BLaER1 (cell line): ENCODE measurements around the gene KDM8.
"Not testable (repeated sequence)": the region's sequence is repeated elsewhere in the genome, so short reads cannot be mapped to it uniquely, and the experiment has no call there.

Source experiments
- H3K27ac ChIP-seq: shearing (Covaris generic); formaldehyde crosslinking; 2 replicates; pipeline ENCODE4 v1.8.1; 2022
- H3K27me3 ChIP-seq: shearing (Covaris generic); formaldehyde crosslinking; 2 replicates; pipeline ENCODE4 v1.8.1; 2022
- H3K36me3 ChIP-seq: shearing (Covaris generic); formaldehyde crosslinking; 2 replicates; pipeline ENCODE4 v1.8.1; 2022
- H3K4me1 ChIP-seq: shearing (Covaris generic); formaldehyde crosslinking; 2 replicates; pipeline ENCODE4 v1.8.1; 2022
- H3K4me2 ChIP-seq: shearing (Covaris generic); formaldehyde crosslinking; 2 replicates; pipeline ENCODE4 v1.8.1; 2022
- H3K4me3 ChIP-seq: shearing (Covaris generic); formaldehyde crosslinking; 2 replicates; pipeline ENCODE4 v1.8.1; 2022
- H3K9ac ChIP-seq: shearing (Covaris generic); formaldehyde crosslinking; 2 replicates; pipeline ENCODE4 v1.8.1; 2022
- H3K9me3 ChIP-seq: shearing (Covaris generic); formaldehyde crosslinking; 2 replicates; pipeline ENCODE4 v1.8.1; 2022
- H4K20me1 ChIP-seq: shearing (Covaris generic); formaldehyde crosslinking; 2 replicates; pipeline ENCODE4 v1.8.1; 2022
- Cebpa-rat ChIP-seq: shearing (Covaris generic); IDR thresholded peaks from 2 replicates; pipeline ENCODE4 v1.8.1; 2022

The KDM8 gene

DNA sequence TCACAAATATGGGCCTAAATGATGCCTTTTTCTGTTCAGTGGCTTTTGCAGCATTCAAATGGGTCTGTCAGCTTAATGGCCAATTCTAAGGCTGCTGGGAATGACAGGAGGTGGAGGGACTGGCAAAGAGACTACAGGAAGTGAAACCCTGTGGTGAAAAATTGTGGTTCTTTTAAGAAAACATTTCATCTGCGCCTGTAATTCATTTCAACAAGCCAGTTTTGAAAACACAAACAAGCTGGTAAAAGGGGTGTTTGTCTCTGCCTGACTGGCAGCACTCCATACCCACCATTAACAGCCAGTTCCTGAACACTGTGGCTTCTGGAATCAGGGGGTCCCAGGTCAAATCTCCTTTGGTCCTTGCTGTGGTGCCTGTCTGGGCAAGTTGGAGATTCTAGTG is 3.6 kb upstream of the KDM8 start:
- no peak overlapping the region for H3K4me3 ChIP-seq
- no peaks in the 10 kb centered on the region for H3K27me3 ChIP-seq
- peaks cover 7% of the 10 kb centered on the region for H3K9me3 ChIP-seq
- peak overlapping the region; percentile 73 for H3K4me2 ChIP-seq
- no peaks in the 10 kb centered on the region for H4K20me1 ChIP-seq
- no peak for TF ChIP-seq Cebpa-rat
- peak overlapping the region; percentile 55; the same call in 1 of the 2 replicates for H3K9ac ChIP-seq
- peak overlapping the region; percentile 74 for H3K27ac ChIP-seq
- H3K4me1 ChIP-seq, result peaks cover 35% of the 10 kb centered on the region
- H3K36me3 ChIP-seq, result no peaks in the 10 kb centered on the region

DNA sequence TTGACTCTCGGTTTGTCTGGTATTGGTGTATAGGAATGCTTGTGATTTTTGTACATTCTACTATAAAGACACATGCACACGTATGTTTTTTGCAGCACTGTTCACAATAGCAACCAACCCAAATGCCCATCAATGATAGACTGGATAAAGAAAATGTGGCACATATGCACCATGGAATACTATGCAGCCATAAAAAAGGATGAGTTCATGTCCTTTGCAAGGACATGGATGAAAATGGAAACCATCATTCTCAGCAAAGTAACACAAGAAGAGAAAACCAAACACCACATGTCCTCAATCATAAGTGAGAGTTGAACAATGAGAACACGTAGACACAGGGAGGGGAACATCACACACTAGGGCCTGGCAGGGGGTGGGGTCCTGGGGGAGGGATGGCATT is 2.4 kb upstream of the KDM8 start:
- H3K4me1 ChIP-seq, result peaks cover 47% of the 10 kb centered on the region
- H3K9ac ChIP-seq, H4K20me1 ChIP-seq, H3K36me3 ChIP-seq, H3K27ac ChIP-seq, H3K4me3 ChIP-seq, H3K9me3 ChIP-seq, H3K4me2 ChIP-seq, H3K27me3 ChIP-seq: not testable (repeated sequence)

DNA sequence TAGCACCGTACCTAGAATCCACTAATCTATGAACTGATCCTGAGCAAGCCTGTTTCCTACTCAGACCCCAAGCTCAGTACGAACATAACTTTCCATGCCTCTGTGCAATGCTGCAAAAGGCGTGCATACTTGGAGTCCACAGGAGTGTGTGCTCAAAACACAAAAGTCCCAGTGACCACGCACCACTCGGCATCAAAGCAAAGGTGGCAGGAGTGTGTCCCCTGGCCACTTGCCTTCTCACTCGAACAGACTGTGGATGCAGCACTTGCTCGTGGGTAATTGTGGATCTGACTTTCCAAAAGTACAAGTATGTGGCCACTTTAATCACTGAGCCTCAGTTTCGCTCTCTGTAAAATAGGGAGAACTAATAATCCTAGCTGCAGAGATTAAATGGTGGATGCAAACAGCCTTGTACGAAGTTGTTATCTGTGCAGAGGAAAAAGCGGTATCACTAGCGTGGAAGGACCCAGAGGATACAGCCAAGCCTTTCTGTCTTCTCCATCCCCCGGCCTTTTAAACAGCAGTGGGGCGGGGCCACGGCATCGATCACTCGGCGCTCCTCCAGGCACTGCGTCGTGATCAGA is 311 bp upstream of the KDM8 start:
- Histone ChIP-seq H3K27me3 (no peaks in the 10 kb centered on the region), H3K9ac (peak overlapping the region; percentile 96), H3K36me3 (no peaks in the 10 kb centered on the region), H3K4me3 (peak overlapping the region; percentile 73), H3K4me2 (peak overlapping the region; percentile 90), H4K20me1 (no peaks in the 10 kb centered on the region), H3K4me1 (peaks cover 68% of the 10 kb centered on the region), H3K9me3 (no peaks in the 10 kb centered on the region), H3K27ac (peak overlapping the region; percentile 97)
- TF ChIP-seq Cebpa-rat, result no peak

DNA sequence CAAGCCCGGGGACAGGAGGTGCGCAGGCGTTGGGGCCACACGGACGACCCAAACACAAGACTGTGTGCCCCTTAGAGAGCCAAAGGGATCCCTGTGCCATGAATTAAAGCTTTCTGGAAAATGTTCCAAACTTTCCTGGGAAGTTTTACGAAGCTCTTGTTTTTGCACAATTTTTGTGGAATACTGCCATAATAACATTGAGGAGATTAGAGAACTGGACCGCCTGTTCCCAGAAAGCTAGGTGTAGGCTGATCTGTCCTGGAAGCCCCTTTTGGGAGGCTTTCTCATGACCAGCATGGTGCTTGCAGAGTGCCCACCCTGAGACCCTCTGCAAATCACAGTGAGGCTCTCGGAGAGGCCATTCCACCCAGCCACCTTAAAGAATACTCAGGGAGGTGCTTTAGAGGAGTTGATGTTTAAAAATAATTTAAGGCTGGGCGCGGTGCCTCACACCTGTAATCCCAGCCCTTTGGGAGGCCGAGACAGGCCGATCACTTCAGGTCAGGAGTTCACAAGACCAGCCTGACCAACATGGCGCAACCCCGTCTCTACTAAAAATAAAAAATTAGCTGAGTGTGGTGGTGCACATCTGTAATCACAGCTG is 1.1 kb downstream of the KDM8 start:
- Histone ChIP-seq H3K4me3 (peak overlapping the region; percentile 73), H4K20me1 (no peaks in the 10 kb centered on the region), H3K4me2 (peak overlapping the region; percentile 93), H3K27ac (peak overlapping the region; percentile 97), H3K27me3 (no peaks in the 10 kb centered on the region), H3K9ac (peak overlapping the region; percentile 96), H3K9me3 (no peaks in the 10 kb centered on the region), H3K36me3 (no peaks in the 10 kb centered on the region), H3K4me1 (peaks cover 67% of the 10 kb centered on the region)
- TF ChIP-seq Cebpa-rat, result no peak

DNA sequence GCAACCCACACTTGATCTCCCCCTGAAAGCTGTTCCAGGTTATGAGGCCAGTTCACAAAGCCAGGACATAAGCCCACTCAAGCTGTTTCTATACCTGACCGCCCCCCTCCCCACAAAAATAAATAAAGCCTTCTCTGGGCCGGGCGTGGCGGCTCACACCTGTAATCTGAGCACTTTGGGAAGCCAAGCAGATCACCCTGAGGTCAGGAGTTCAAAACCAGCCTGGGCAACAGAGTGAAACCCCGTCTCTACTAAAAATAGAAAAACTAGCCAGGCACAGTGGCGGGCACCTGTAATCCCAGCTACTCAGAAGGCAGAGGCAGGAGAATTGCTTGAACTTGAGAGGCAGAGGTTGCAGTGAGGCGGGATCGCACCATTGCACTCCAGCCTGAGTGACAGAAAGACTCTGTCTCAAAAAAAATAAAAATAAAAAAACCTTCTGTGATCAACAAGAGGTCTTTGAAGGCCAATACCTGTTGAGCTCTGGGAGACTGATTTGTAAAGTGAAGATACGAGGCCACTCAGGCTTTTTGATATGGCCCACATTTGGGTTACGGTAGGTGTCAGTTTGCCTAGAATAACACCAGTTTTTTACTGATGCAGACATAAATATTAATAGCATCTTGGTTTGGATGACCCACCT is 2.2 kb downstream of the KDM8 start:
- Histone ChIP-seq H3K27ac (peak overlapping the region; percentile 97), H3K36me3 (peaks cover 9% of the 10 kb centered on the region), H3K4me1 (peaks cover 55% of the 10 kb centered on the region), H3K9ac (peak overlapping the region; percentile 96; the same call in 1 of the 2 replicates), H3K9me3 (no peaks in the 10 kb centered on the region), H4K20me1 (no peaks in the 10 kb centered on the region), H3K27me3 (no peaks in the 10 kb centered on the region), H3K4me2 (peak overlapping the region; percentile 93), H3K4me3 (no peak overlapping the region)
- TF ChIP-seq Cebpa-rat, result no peak

DNA sequence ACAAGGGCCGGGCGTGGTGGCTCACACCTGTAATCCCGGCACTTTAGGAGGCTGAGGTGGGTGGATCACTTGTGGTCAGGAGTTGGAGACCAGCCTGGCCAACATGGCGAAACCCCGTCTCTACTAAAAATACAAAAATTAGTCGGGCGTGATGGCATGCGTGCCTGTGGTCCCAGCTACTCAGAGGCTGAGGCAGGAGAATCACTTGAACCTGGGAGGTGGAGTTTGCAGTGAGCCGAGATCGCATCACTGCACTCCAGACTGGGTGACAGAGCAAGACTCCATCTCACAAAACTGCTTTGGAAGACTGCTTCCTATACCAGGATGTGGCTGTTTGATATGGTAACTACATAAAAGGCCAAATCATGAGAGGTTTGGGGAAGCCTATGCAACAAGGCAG is 3.8 kb downstream of the KDM8 start:
- H3K4me3 ChIP-seq, H3K9me3 ChIP-seq, H4K20me1 ChIP-seq, H3K9ac ChIP-seq, H3K27me3 ChIP-seq: not testable (repeated sequence)
- Histone ChIP-seq H3K27ac (peak overlapping the region; percentile 51), H3K4me1 (peaks cover 52% of the 10 kb centered on the region), H3K36me3 (peaks cover 18% of the 10 kb centered on the region), H3K4me2 (peak overlapping the region; percentile 93)

DNA sequence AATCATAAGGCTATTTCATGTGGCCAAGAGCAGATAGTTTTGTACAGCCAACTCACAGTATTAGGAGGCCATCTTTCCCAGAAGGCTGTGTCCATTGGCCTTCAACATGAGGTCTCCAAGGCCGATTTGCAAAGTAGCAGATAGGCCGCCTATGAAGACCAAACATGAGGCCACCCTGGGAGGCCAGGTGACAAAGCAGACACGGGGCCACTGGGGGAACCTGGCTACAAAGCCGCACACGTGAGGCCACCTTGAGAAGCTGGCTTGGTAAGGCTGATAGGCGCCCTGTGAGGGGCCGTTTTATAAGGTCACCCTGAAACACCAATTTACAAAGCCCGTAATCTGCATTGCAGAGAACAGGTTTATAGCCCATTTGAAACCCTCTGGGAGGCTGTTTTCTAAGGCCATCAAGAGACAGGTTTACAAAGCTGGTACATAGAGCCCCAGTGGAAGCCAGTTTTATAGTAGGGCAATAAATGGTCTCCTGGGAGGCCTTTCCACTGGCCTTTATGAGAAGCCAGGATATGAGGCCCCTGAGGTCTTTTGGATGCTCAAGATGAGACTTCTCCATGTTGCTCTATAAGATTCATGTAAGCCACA is 4.9 kb downstream of the KDM8 start:
- H3K27ac ChIP-seq, result peak overlapping the region; percentile 51
- H3K4me1 ChIP-seq, result peaks cover 57% of the 10 kb centered on the region
- H4K20me1 ChIP-seq, result no peaks in the 10 kb centered on the region
- no peak overlapping the region for H3K4me3 ChIP-seq
- H3K9ac ChIP-seq, result no peak overlapping the region
- H3K36me3 ChIP-seq, result peaks cover 21% of the 10 kb centered on the region
- TF ChIP-seq Cebpa-rat, result no peak
- peak overlapping the region; percentile 93 for H3K4me2 ChIP-seq
- H3K9me3 ChIP-seq, result no peaks in the 10 kb centered on the region
- no peaks in the 10 kb centered on the region for H3K27me3 ChIP-seq

DNA sequence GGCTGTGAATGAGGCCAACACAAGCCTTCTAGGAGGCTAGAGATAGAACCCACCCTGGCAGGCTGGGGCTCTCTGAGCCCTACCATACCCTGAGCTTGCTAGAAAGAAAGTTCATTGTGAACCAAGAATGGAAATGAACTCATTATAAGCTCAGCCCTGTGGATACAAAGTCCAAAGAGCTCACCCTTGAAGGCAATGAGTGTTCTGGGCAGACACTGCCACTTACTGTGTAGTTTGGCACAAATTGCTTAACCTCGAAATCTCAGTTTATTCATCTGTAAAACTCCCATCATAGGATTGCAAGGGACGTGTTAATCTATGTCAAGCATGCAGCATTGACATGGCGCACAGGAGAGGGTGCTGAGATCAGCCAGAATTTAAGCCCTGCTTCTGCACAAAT is 5.5 kb downstream of the KDM8 start:
- Histone ChIP-seq H4K20me1 (no peaks in the 10 kb centered on the region), H3K9me3 (no peaks in the 10 kb centered on the region), H3K9ac (no peak overlapping the region), H3K4me1 (peaks cover 63% of the 10 kb centered on the region), H3K36me3 (peaks cover 21% of the 10 kb centered on the region), H3K4me3 (no peak overlapping the region), H3K27ac (peak overlapping the region; percentile 51; the same call in 1 of the 2 replicates), H3K4me2 (peak overlapping the region; percentile 93; the same call in 1 of the 2 replicates), H3K27me3 (no peaks in the 10 kb centered on the region)
- TF ChIP-seq Cebpa-rat, result no peak

DNA sequence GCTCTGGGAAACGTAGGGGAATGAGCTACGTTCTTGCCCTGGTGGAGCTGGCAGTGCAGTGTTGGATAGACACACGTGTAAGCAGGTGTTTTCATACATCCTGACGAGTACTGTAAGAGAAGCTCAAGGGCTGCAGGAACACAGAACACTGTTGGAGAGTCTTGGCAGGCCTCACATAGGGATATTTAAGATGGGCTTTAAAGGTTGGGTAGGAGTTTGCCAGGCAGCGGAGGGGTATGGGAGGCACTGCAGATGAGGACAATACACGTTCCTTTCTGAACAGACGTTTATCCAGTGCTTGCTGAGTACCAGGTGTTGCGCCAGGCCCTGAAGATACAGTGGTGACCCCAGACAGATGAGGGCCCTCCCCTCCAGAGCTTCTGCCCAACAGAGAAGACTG is 6.3 kb downstream of the KDM8 start:
- Histone ChIP-seq H3K27ac (0 out of 2 replicates have a peak overlapping the region, but pooled peaks have one; percentile 23), H3K27me3 (no peaks in the 10 kb centered on the region), H3K9me3 (no peaks in the 10 kb centered on the region), H3K4me2 (no peak overlapping the region), H3K9ac (no peak overlapping the region), H4K20me1 (no peaks in the 10 kb centered on the region), H3K36me3 (peaks cover 24% of the 10 kb centered on the region), H3K4me3 (no peak overlapping the region), H3K4me1 (peaks cover 66% of the 10 kb centered on the region)
- TF ChIP-seq Cebpa-rat, result no peak

DNA sequence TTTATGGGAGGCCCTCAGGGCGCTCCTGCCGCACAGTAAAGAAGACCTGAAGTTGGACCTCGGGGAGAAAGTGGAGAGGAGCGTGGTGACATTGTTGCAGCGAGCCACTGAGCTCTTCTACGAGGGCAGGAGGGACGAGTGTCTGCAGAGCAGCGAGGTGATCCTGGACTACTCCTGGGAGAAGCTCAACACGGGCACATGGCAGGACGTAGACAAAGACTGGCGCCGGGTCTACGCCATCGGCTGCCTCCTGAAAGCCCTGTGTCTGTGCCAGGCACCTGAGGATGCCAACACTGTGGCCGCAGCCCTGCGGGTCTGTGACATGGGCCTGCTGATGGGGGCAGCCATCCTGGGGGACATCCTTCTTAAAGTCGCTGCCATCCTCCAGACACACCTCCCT is 6.8 kb downstream of the KDM8 start:
- Histone ChIP-seq H4K20me1 (no peaks in the 10 kb centered on the region), H3K27me3 (no peaks in the 10 kb centered on the region), H3K27ac (peak overlapping the region; percentile 23; the same call in 1 of the 2 replicates), H3K9ac (no peak overlapping the region), H3K4me3 (no peak overlapping the region), H3K4me2 (no peak overlapping the region), H3K9me3 (no peaks in the 10 kb centered on the region), H3K36me3 (peaks cover 29% of the 10 kb centered on the region), H3K4me1 (peaks cover 64% of the 10 kb centered on the region)
- no peak for TF ChIP-seq Cebpa-rat
